HG02973 (cell line): ENCODE measurements around the gene CPAMD8.

Experiments
- ATAC-seq: cut with Tn5 transposase; IDR thresholded peaks from one replicate; pipeline ENCODE4 v1.9.1; 2021; ENCODE audit warnings: moderate library complexity; ENCODE audit not compliant: unreplicated experiment

Gene CPAMD8

DNA sequence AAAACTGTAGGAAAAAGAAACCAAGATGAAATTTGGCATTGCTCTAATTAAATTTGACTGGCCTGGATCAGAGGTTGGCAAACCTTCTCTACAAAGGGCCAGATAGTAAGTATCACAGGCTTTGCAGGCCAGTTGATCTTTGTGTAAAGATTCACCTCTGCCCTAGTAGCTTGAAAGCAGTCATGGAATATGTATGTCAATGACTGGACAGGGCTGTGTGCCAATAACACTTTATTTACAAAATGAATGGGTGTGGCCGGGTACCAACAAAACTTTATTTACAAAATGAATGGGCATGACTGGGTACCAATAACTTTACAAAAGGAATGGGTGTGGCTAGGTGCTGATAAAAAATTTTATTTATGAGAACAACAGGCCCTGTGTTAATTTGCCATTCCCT is 177.4 kb downstream of the CPAMD8 start:
- no peak for ATAC-seq

DNA sequence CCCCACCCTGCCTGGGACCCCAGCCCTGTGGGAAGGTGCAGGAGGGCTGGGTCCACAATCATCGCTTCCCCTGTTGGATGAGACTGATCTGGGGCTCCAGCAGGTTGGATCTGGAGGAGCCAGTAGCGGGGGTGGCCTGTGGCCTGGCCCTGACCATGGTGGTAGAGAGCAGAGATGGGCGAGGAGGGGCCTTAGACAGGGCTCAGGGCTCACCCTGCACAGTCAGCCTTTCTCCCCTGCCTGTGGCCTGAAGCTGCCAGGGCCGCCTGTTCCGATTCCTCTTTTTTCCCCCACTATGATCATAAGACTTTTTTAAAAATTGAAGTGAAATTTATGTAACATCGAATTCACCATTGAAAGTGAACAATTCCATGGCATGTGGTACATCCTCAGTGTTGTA is 179.2 kb downstream of the CPAMD8 start:
- no peak for ATAC-seq

DNA sequence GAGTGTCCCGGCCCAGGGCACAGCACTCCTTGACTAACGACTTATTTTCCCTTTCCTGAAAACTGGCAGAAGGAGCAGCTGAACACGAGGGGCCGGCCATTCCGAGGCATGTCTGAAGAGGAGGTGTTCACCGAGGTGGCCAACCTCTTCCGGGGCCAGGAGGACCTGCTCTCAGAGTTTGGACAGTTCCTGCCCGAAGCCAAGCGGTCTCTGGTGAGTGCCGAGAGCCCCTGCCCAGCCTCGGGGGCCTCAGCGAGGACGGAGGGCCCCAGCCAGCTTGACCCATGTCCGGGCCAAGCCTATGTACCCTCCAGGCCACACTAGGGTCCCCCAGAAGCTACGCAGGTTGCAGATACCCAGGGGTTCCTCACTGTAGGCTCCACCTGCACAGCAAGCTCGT is 179.7 kb downstream of the CPAMD8 start:
- ATAC-seq: no peak
